Neural cell (in vitro differentiated cells): Measurements from ENCODE around the gene ADD1. TPM values are rescaled to one million over a fixed set of nuclear protein-coding genes. Genes with fewer than 3 reads are reported as not detected.

Experiments
- H2AFZ ChIP-seq: fragments of 200-600, 300-800 bp; sonication (generic), shearing (Covaris generic); 2 replicates; pipeline ENCODE4 v1.6.0; 2014; ENCODE audit warnings: low read depth, mild to moderate bottlenecking, antibody characterized with exemption, low read length, moderate library complexity
- H3F3A ChIP-seq: fragments of 200-600 bp; shearing (Covaris generic); 2 replicates; pipeline ENCODE4 v1.6.1; 2016; ENCODE audit warnings: mild to moderate bottlenecking, moderate library complexity, mixed read lengths, antibody characterized with exemption, low read length; ENCODE audit not compliant: insufficient read depth, poor library complexity, severe bottlenecking
- H3K27ac ChIP-seq: fragments of 200-600, 300-800 bp; sonication (generic), shearing (Covaris generic); 2 replicates; pipeline ENCODE4 v1.5.1; 2014; ENCODE audit warnings: mild to moderate bottlenecking, low read length, moderate library complexity
- H3K27me3 ChIP-seq: fragments of 300-800, 200-600 bp; sonication (generic), shearing (Covaris generic); 2 replicates; pipeline ENCODE4 v1.6.0; 2014; ENCODE audit warnings: mild to moderate bottlenecking, low read depth, low read length, moderate library complexity; ENCODE audit not compliant: insufficient read depth
- H3K36me3 ChIP-seq: fragments of 300-800, 200-600 bp; sonication (generic), shearing (Covaris generic); 2 replicates; pipeline ENCODE4 v1.5.1; 2014; ENCODE audit warnings: mild to moderate bottlenecking, antibody characterized with exemption, low read length, moderate library complexity; ENCODE audit not compliant: insufficient read depth
- H3K4me2 ChIP-seq: fragments of 300-800, 200-600 bp; sonication (generic), shearing (Covaris generic); 2 replicates; pipeline ENCODE4 v1.6.0; 2014; ENCODE audit warnings: mild to moderate bottlenecking, low read length
- H3K4me3 ChIP-seq: fragments of 300-800, 200-600 bp; sonication (generic), shearing (Covaris generic); 2 replicates; pipeline ENCODE4 v1.5.1; 2014; ENCODE audit warnings: mild to moderate bottlenecking, low read length, moderate library complexity
- H3K79me2 ChIP-seq: fragments of 200-600 bp; shearing (Covaris generic); replicated peaks from 2 replicates; pipeline ENCODE4 v1.6.0; 2014; ENCODE audit warnings: mild to moderate bottlenecking, low read length, moderate library complexity; ENCODE audit not compliant: insufficient read depth
- H3K9ac ChIP-seq: fragments of 300-800, 200-600 bp; sonication (generic), shearing (Covaris generic); 2 replicates; pipeline ENCODE4 v1.6.1; 2016; ENCODE audit warnings: mild to moderate bottlenecking, low read length, mixed read lengths
- H3K9me2 ChIP-seq: fragments of 200-600 bp; shearing (Covaris generic); 2 replicates; pipeline ENCODE4 v1.6.1; 2016; ENCODE audit warnings: mild to moderate bottlenecking, low read length, mixed read lengths; ENCODE audit not compliant: insufficient read depth
- H3K9me3 ChIP-seq: fragments of 200-600, 300-800 bp; sonication (generic), shearing (Covaris generic); 2 replicates; pipeline ENCODE4 v1.6.1; 2016; ENCODE audit warnings: mild to moderate bottlenecking, mixed run types, low read length, moderate library complexity, mixed read lengths
- H4K20me1 ChIP-seq: fragments of 200-600 bp; shearing (Covaris generic); 2 replicates; pipeline ENCODE4 v1.6.1; 2016; ENCODE audit warnings: mild to moderate bottlenecking, mixed run types; ENCODE audit not compliant: insufficient read depth
- CTCF ChIP-seq: fragments of 450-650 bp; IDR thresholded peaks from 2 replicates; pipeline ENCODE4 v1.5.1; 2014; ENCODE audit warnings: antibody characterized with exemption, mild to moderate bottlenecking, moderate library complexity; ENCODE audit not compliant: poor library complexity, severe bottlenecking
- EP300 ChIP-seq: fragments of 450-650 bp; conservative IDR thresholded peaks from 2 replicates; pipeline ENCODE4 v1.6.1; 2014; ENCODE audit warnings: antibody characterized with exemption, mild to moderate bottlenecking, moderate library complexity; ENCODE audit not compliant: poor library complexity, severe bottlenecking
- EZH2 ChIP-seq: fragments of 200-600, 300-800 bp; shearing (Covaris generic), sonication (generic); IDR thresholded peaks from 2 replicates; pipeline ENCODE4 v1.6.1; 2014; ENCODE audit warnings: antibody characterized with exemption, low read length, borderline replicate concordance, mild to moderate bottlenecking; ENCODE audit not compliant: insufficient read depth, poor library complexity, severe bottlenecking
- MXI1 ChIP-seq: fragments of 450-650 bp; conservative IDR thresholded peaks from 2 replicates; pipeline ENCODE4 v1.6.1; 2014; ENCODE audit warnings: antibody characterized with exemption, mild to moderate bottlenecking; ENCODE audit not compliant: poor library complexity, severe bottlenecking
- POLR2AphosphoS5 ChIP-seq: IDR thresholded peaks from 2 replicates; pipeline ENCODE4 v1.6.1; 2012
- RAD21 ChIP-seq: fragments of 450-650 bp; conservative IDR thresholded peaks from 2 replicates; pipeline ENCODE4 v1.6.1; 2014; ENCODE audit warnings: antibody characterized with exemption, mild to moderate bottlenecking, moderate library complexity
- SMC3 ChIP-seq: fragments of 450-650 bp; conservative IDR thresholded peaks from 2 replicates; pipeline ENCODE4 v1.6.1; 2014; ENCODE audit warnings: antibody characterized with exemption, mild to moderate bottlenecking, moderate library complexity; ENCODE audit not compliant: poor library complexity
- TAF1 ChIP-seq: IDR thresholded peaks from 2 replicates; pipeline ENCODE4 v1.6.1; 2012; ENCODE audit warnings: low read depth
- polyA plus RNA-seq: library from polyadenylated mRNA; depleted of rRNA; stranded (reverse); fragments of >200 nt; gene quantifications from 2 replicates; pipeline ENCODE4 v1.2.3, GENCODE V29; 2014
- TF ChIP-seq, protein P1 (sequence below): IDR thresholded peaks from 2 replicates; pipeline ENCODE4 v1.6.1; 2012; ENCODE audit warnings: borderline replicate concordance

Gene ADD1
- polyA plus RNA-seq, 1 donor from 2014 or later, result 190 TPM

DNA sequence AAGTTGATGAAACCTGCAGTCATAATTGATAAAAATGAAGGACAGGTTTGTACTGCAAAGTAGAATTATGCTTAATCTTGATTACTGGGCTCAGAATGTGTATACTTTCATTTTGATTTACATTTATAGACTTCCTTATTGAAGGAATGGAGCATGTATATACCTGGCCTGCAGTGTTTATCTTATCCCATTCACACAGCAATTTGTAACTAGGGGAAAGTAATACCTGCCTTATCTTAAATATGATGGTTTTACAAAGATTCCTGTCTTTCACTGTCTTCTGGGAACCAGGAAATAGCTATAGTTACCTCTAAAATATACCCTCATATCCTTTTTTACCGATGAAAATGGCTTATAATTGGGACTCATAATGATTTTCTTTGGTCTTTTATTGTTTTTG is 29.7 kb downstream of the ADD1 start:
- H3K79me2 ChIP-seq, result peaks cover 67% of the 10 kb centered on the region
- H3K27me3 ChIP-seq, result no peaks in the 10 kb centered on the region
- H3K36me3 ChIP-seq, result no peaks in the 10 kb centered on the region
- H3K4me3 ChIP-seq, result no peak overlapping the region
- H3K9ac ChIP-seq, result no peak overlapping the region
- TF ChIP-seq TAF1, result no peak
- TF ChIP-seq, protein P1, sequence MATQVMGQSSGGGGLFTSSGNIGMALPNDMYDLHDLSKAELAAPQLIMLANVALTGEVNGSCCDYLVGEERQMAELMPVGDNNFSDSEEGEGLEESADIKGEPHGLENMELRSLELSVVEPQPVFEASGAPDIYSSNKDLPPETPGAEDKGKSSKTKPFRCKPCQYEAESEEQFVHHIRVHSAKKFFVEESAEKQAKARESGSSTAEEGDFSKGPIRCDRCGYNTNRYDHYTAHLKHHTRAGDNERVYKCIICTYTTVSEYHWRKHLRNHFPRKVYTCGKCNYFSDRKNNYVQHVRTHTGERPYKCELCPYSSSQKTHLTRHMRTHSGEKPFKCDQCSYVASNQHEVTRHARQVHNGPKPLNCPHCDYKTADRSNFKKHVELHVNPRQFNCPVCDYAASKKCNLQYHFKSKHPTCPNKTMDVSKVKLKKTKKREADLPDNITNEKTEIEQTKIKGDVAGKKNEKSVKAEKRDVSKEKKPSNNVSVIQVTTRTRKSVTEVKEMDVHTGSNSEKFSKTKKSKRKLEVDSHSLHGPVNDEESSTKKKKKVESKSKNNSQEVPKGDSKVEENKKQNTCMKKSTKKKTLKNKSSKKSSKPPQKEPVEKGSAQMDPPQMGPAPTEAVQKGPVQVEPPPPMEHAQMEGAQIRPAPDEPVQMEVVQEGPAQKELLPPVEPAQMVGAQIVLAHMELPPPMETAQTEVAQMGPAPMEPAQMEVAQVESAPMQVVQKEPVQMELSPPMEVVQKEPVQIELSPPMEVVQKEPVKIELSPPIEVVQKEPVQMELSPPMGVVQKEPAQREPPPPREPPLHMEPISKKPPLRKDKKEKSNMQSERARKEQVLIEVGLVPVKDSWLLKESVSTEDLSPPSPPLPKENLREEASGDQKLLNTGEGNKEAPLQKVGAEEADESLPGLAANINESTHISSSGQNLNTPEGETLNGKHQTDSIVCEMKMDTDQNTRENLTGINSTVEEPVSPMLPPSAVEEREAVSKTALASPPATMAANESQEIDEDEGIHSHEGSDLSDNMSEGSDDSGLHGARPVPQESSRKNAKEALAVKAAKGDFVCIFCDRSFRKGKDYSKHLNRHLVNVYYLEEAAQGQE, result no peak
- TF ChIP-seq EP300, result no peak
- no peak for TF ChIP-seq CTCF
- no peak for TF ChIP-seq SMC3
- no peak for TF ChIP-seq EZH2
- TF ChIP-seq MXI1, result no peak
- no peak overlapping the region for H2AFZ ChIP-seq
- no peaks in the 10 kb centered on the region for H3F3A ChIP-seq
- H3K4me2 ChIP-seq, result no peak overlapping the region
- no peak overlapping the region for H3K27ac ChIP-seq
- H3K9me3 ChIP-seq, result no peaks in the 10 kb centered on the region
- no peaks in the 10 kb centered on the region for H3K9me2 ChIP-seq
- no peaks in the 10 kb centered on the region for H4K20me1 ChIP-seq

DNA sequence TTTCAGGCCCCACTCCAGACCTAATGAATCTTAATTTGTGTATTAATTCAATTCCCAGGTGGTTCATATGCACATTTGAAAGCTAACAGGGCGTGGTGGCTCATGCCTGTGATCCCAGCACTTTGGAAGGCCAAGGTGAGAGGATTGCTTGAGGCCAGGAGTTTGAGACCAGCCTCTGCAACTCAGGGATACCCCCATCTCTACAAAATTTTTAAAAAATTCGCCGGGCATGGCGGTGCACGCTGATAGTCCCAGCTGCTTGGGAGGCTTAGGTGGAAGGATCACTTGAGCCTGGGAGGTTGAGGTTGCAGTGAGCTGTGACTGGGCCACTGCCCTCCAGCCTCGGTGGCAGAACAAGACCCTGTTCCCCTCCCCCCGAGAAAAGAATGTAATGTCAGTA is 31.2 kb downstream of the ADD1 start:
- H3K9ac ChIP-seq, result no peak overlapping the region
- H3K36me3 ChIP-seq, result no peaks in the 10 kb centered on the region
- no peak overlapping the region for H3K27ac ChIP-seq
- H3K4me3 ChIP-seq, result no peak overlapping the region
- no peak overlapping the region for H3K4me2 ChIP-seq
- no peaks in the 10 kb centered on the region for H3F3A ChIP-seq
- H2AFZ ChIP-seq, result no peak overlapping the region
- no peaks in the 10 kb centered on the region for H3K27me3 ChIP-seq
- no peak for TF ChIP-seq CTCF
- TF ChIP-seq MXI1, result no peak
- TF ChIP-seq TAF1, result no peak
- no peak for TF ChIP-seq SMC3
- TF ChIP-seq EZH2, result no peak
- TF ChIP-seq, protein P1, result no peak
- TF ChIP-seq EP300, result no peak
- TF ChIP-seq POLR2AphosphoS5, result no peak
- no peak for TF ChIP-seq RAD21
- no peaks in the 10 kb centered on the region for H3K9me3 ChIP-seq
- H4K20me1 ChIP-seq, result no peaks in the 10 kb centered on the region
- no peaks in the 10 kb centered on the region for H3K9me2 ChIP-seq
- H3K79me2 ChIP-seq, result peaks cover 67% of the 10 kb centered on the region
